Gastroesophageal sphincter (tissue), 4 donors: ENCODE data around the gene TET2. TPM values are rescaled to one million over a fixed set of nuclear protein-coding genes. Genes with fewer than 3 reads are reported as not detected.
A peak's percentile ranks its signal among the peaks of the same experiment; 100 is the strongest.

Experiments used
- ATAC-seq: fragments of 150-250 bp; one replicate; pipeline ENCODE4 v1.9.1; 2016; ENCODE audit warnings: mild to moderate bottlenecking, moderate library complexity
- H3K27ac ChIP-seq, 4 donors: fragments of 200-600 bp; sonication (generic) in 3 of 4; 1 replicate in 3 of 4; 2 replicates in 1 of 4; pipeline ENCODE4 v1.5.1; 2016 to 2019
- H3K27me3 ChIP-seq: fragments of 200-600 bp; sonication (generic); one replicate; pipeline ENCODE4 v1.5.1; 2019
- H3K36me3 ChIP-seq, 2 donors: fragments of 200-600 bp; sonication (generic); one replicate each; pipeline ENCODE4 v1.5.1; 2019; ENCODE audit warnings: control low read depth in 1 of 2
- H3K4me1 ChIP-seq, 3 donors: fragments of 200-600 bp; sonication (generic); 1 replicate in 2 of 3; 2 replicates in 1 of 3; pipeline ENCODE4 v1.5.1; 2016 to 2019; ENCODE audit warnings: control low read depth in 2 of 3
- H3K4me3 ChIP-seq, 2 donors: fragments of 200-600 bp; sonication (generic); one replicate each; pipeline ENCODE4 v1.5.1; 2019; ENCODE audit warnings: mild to moderate bottlenecking in 1 of 2, moderate library complexity in 1 of 2
- H3K9me3 ChIP-seq, 3 donors: fragments of 200-600 bp; sonication (generic); one replicate each; pipeline ENCODE4 v1.5.1; 2017 to 2019; ENCODE audit warnings: control low read depth in 2 of 3
- CTCF ChIP-seq, 4 experiments: fragments of 200-600 bp in 2 of 4; fragments of 450-650 bp in 2 of 4; sonication (generic) in 1 of 4; IDR thresholded peaks; one replicate each; pipeline ENCODE4 v1.5.1; 2017 to 2019; ENCODE audit warnings: antibody characterized with exemption in 4 of 4, mild to moderate bottlenecking in 2 of 4, moderate library complexity in 2 of 4
- EP300 ChIP-seq: sonication (generic); formaldehyde crosslinking; IDR thresholded peaks from one replicate; pipeline ENCODE4 v1.6.1; 2017; ENCODE audit warnings: antibody characterized with exemption, mild to moderate bottlenecking
- POLR2A ChIP-seq, 2 donors: fragments of 450-650 bp; IDR thresholded peaks; one replicate each; pipeline ENCODE4 v1.6.1; 2017; ENCODE audit warnings: antibody characterized with exemption in 2 of 2, mild to moderate bottlenecking in 2 of 2, moderate library complexity in 1 of 2
- POLR2AphosphoS5 ChIP-seq: sonication (generic); formaldehyde crosslinking; IDR thresholded peaks from one replicate; pipeline ENCODE4 v1.6.1; 2017; ENCODE audit warnings: antibody characterized with exemption
- WGBS, 2 donors: methylation state at CpG; one replicate each; pipeline ENCODE4 v1.1.5; 2018; ENCODE audit warnings: low coverage in 1 of 2; 5-methylcytosine and 5-hydroxymethylcytosine counted together
- total RNA-seq, 4 donors: library from RNA; depleted of rRNA; stranded (reverse); fragments of >200 nt; gene quantifications; one replicate each; pipeline ENCODE4 v1.1.0, GENCODE V29; 2016

The TET2 gene
- total RNA-seq, 4 donors from 2014 or later, result 22.5 to 37.7 (median 27.8) TPM

DNA sequence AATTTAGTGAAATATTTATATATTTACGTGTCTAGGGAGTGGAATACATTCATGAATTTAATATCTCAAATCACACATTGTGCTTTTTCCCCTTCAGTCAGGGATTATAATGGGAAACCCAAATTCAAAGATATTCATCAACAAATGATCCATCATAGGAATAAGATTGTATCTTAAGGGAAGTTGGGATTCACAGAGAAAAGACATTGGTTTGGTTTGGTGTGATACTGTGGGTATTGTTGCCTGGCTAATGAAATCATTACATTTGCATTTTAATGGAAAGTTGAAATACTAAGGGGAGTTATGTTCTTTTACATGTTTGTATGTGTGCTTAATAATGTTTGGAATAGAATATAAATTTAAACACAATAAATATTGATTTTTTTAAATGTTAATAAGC, 1.7 kb downstream of the TET2 start:
- Histone ChIP-seq H3K36me3 (no peaks in the 10 kb centered on the region), H3K9me3 (no peaks in the 10 kb centered on the region), H3K27me3 (no peaks in the 10 kb centered on the region), H3K4me3 (peak overlapping the region; percentile 63 to 81), H3K27ac (peak overlapping the region in 2 of 4 donors; percentile 88 to 90), H3K4me1 (peaks cover 0 to 46% (median 4%) of the 10 kb centered on the region in 3 donors)
- TF ChIP-seq CTCF (IDR thresholded peaks at IDR 0.05), result no peak
- no peak for TF ChIP-seq POLR2AphosphoS5
- TF ChIP-seq POLR2A (IDR thresholded peaks at IDR 0.05), result no peak
- TF ChIP-seq EP300, result no peak
- 17 to 29% methylated on average over 1 of the region's 1 CpG for WGBS, 2 donors
- ATAC-seq, result no peak

DNA sequence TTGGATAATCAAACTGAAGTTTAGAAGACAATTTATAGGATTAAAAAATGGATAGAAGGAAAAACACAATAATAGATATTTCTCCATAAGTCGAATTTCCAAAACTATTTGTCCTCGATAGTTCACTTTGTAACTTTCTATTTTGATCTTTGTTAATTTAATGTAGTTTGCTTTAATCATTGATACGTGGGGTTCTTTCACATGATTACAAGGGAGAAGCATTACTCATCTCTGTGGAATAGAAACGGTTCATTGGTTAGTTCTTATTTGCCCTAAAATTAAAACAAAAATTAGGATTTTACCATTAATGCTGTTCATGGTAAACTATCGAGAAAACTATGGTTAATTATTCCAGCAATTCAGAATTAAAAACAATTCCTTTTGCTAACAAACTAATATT, 2.1 kb downstream of the TET2 start:
- no peaks in the 10 kb centered on the region for H3K9me3 ChIP-seq
- no peaks in the 10 kb centered on the region for H3K27me3 ChIP-seq
- TF ChIP-seq POLR2A (IDR thresholded peaks at IDR 0.05), result no peak
- TF ChIP-seq POLR2AphosphoS5, result no peak
- no peak for TF ChIP-seq EP300
- H3K4me3 ChIP-seq, result peak overlapping the region in 1 of 2 donors; percentile 81
- WGBS, 2 donors, result 30 to 52% methylated on average over 4 to 5 of the region's 5 CpGs
- H3K4me1 ChIP-seq, result peaks cover 0 to 46% (median 4%) of the 10 kb centered on the region in 3 donors
- no peaks in the 10 kb centered on the region for H3K36me3 ChIP-seq
- no peak overlapping the region for H3K27ac ChIP-seq
- no peak for ATAC-seq

DNA sequence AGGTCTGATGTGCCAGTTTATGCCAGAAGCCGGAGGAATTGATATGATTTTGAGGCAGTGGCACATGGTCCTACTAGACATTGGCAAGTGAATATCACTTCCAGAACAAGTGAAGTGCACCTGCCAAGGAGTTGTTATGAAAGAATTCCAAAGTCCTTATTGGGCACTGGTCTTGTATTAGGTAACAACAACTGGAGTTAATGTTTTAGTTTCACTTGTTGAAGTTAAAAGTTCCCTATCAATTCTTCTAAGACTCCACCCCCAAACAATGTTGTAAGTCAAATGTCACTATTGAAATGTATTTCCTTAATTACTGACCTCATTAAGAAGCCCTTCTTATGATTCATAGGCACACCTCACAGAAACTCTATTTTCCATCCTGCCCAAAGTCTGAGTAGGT, 3.1 kb downstream of the TET2 start:
- no peak overlapping the region for H3K27ac ChIP-seq
- no peak for ATAC-seq
- H3K27me3 ChIP-seq, result no peaks in the 10 kb centered on the region
- peak overlapping the region in 1 of 2 donors; percentile 81 for H3K4me3 ChIP-seq
- peaks cover 0 to 53% (median 4%) of the 10 kb centered on the region in 3 donors for H3K4me1 ChIP-seq
- whole genome bisulfite sequencing, 2 donors, result 55 to 89% methylated on average over 1 of the region's 1 CpG
- no peaks in the 10 kb centered on the region for H3K9me3 ChIP-seq
- TF ChIP-seq POLR2A (IDR thresholded peaks at IDR 0.05), result no peak
- no peak for TF ChIP-seq CTCF (IDR thresholded peaks at IDR 0.05)
- TF ChIP-seq POLR2AphosphoS5, result no peak
- no peak for TF ChIP-seq EP300
- no peaks in the 10 kb centered on the region for H3K36me3 ChIP-seq

- no peaks in the 10 kb centered on the region for H3K27me3 ChIP-seq
- no peak overlapping the region for H3K27ac ChIP-seq
- peaks cover 4 to 57% (median 6%) of the 10 kb centered on the region in 3 donors for H3K4me1 ChIP-seq
- TF ChIP-seq CTCF (IDR thresholded peaks at IDR 0.05), result no peak
- no peak for TF ChIP-seq POLR2A (IDR thresholded peaks at IDR 0.05)
- TF ChIP-seq POLR2AphosphoS5, result no peak
- no peak for TF ChIP-seq EP300
- H3K9me3 ChIP-seq, result no peaks in the 10 kb centered on the region
- no peak overlapping the region for H3K4me3 ChIP-seq
- H3K36me3 ChIP-seq, result no peaks in the 10 kb centered on the region
- no peak for ATAC-seq
These were observed 3.8 kb downstream of the TET2 start for GRCh38 chr4:105150503-105150902.

DNA sequence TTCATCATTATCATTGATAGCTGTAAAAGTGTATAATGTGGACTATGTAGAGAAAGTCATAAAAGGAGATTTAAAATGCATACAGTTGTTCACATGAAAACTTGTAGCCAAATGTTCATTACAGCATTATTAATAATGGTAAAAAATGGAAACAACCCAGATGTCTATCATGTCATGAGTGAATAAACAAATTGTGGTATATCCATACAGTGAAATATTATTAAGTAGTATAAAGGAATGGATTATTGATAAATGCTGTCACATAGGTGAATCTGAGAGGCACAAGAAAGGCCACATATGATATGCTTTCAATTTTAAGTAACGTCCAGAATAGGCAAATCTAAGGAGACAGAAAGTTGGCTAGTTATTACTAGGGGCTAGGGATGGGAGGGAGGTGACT, 7.1 kb downstream of the TET2 start:
- Histone ChIP-seq H3K4me3 (no peak overlapping the region), H3K27me3 (no peaks in the 10 kb centered on the region), H3K36me3 (no peaks in the 10 kb centered on the region), H3K27ac (no peak overlapping the region), H3K9me3 (no peaks in the 10 kb centered on the region), H3K4me1 (peaks cover 4 to 58% (median 8%) of the 10 kb centered on the region in 3 donors)
- WGBS, 2 donors, result 79 to 80% methylated on average over 1 of the region's 1 CpG
- no peak for TF ChIP-seq EP300
- no peak for TF ChIP-seq CTCF (IDR thresholded peaks at IDR 0.05)
- TF ChIP-seq POLR2AphosphoS5, result no peak
- TF ChIP-seq POLR2A (IDR thresholded peaks at IDR 0.05), result no peak
- no peak for ATAC-seq
